Measurements from ENCODE around the gene ITPKC.
"Not testable (repeated sequence)": the region's sequence is repeated elsewhere in the genome, so short reads cannot be mapped to it uniquely, and the experiment has no call there.

ITPKC gene

GRCh38 chr19:40774916-40775631, 58.2 kb downstream of the ITPKC start, which contains the start of gene MIA:
Gene MIA, plus strand, starts transcription at chr19:40775521. Its CDS starts 22 bp downstream, at chr19:40775543.
- DNase-seq = no peak

- no peak for DNase-seq
Observed at GRCh38 chr19:40775632-40776022, 58.7 kb downstream of the ITPKC start.

- DNase-seq = no peak
Observed at GRCh38 chr19:40776364-40776763, 59.5 kb downstream of the ITPKC start.

- DNase-seq = peak; percentile 96
Observed at GRCh38 chr19:40776932-40777644, 60.2 kb downstream of the ITPKC start.

- no peak for DNase-seq
Observed at GRCh38 chr19:40777645-40777936, 60.7 kb downstream of the ITPKC start.

- DNase-seq = peak; percentile 100
Observed at GRCh38 chr19:40777937-40778705, 61.2 kb downstream of the ITPKC start, which contains the start of gene RAB4B. Gene RAB4B, plus strand, starts transcription at chr19:40778247. Its CDS starts 129 bp downstream, at chr19:40778376.

- no peak for DNase-seq
Observed at GRCh38 chr19:40778706-40779284, 61.9 kb downstream of the ITPKC start.

- DNase-seq = no peak
Observed at GRCh38 chr19:40780582-40780981, 63.7 kb downstream of the ITPKC start.

- no peak for DNase-seq
Observed at GRCh38 chr19:40781140-40781539, 64.2 kb downstream of the ITPKC start.

- no peak for DNase-seq
Observed at GRCh38 chr19:40783711-40784110, 66.8 kb downstream of the ITPKC start.

- not testable (repeated sequence) for DNase-seq
Observed at GRCh38 chr19:40784146-40784545, 67.2 kb downstream of the ITPKC start.

- no peak for DNase-seq
Observed at GRCh38 chr19:40785526-40785925, 68.6 kb downstream of the ITPKC start.

- DNase-seq = no peak
Observed at GRCh38 chr19:40786060-40787037, 69.4 kb downstream of the ITPKC start.

Data from activated CD4-positive, alpha-beta T cell treated with anti-CD3 and anti-CD28 coated beads, Interleukin-2, Interleukin-6, amounts not matched to agents 100 ng/mL and 50 ng/mL, durations not matched to agents 16 hours and 8 hours (primary cell).